HepG2 (cell line): ENCODE results near the gene SYNE2. TPM values are rescaled to one million over a fixed set of nuclear protein-coding genes. Genes with fewer than 3 reads are reported as not detected.

Experiments
- ARID3A ChIP-seq: IDR thresholded peaks from 2 replicates; pipeline ENCODE4 v1.6.1; 2012; ENCODE audit warnings: low read depth, low read length, improper control_type of control experiment
- ARNT2 ChIP-seq: sonication (generic); formaldehyde crosslinking; IDR thresholded peaks from 2 replicates; pipeline ENCODE4 v1.8.0; 2022; ENCODE audit warnings: mild to moderate bottlenecking, low read depth, missing genetic modification reagents, moderate library complexity
- BATF2 ChIP-seq: sonication (generic); formaldehyde crosslinking; IDR thresholded peaks from 2 replicates; pipeline ENCODE4 v1.8.0; 2022; ENCODE audit warnings: mild to moderate bottlenecking, missing genetic modification reagents, moderate library complexity
- BCL6 ChIP-seq: IDR thresholded peaks from 2 replicates; pipeline ENCODE4 v1.6.1; 2016; ENCODE audit warnings: missing genetic modification reagents, missing compliant biosample characterization
- CREBL2 ChIP-seq: sonication (generic); formaldehyde crosslinking; IDR thresholded peaks from 2 replicates; pipeline ENCODE4 v1.8.1; 2023; ENCODE audit warnings: missing genetic modification reagents, mild to moderate bottlenecking, borderline replicate concordance
- DDIT3 ChIP-seq: sonication (generic); formaldehyde crosslinking; IDR thresholded peaks from 2 replicates; pipeline ENCODE4 v1.4.0; 2020; ENCODE audit warnings: mild to moderate bottlenecking, missing genetic modification reagents
- ESRRA ChIP-seq: sonication (generic); formaldehyde crosslinking; IDR thresholded peaks from 2 replicates; pipeline ENCODE4 v1.5.1; 2020; ENCODE audit warnings: mild to moderate bottlenecking, low read depth, missing genetic modification reagents
- HIVEP1 ChIP-seq: sonication (generic); formaldehyde crosslinking; IDR thresholded peaks from 2 replicates; pipeline ENCODE4 v1.4.0; 2020; ENCODE audit warnings: mild to moderate bottlenecking, missing genetic modification reagents
- HNF4A ChIP-seq: sonication (generic); formaldehyde crosslinking; IDR thresholded peaks from 2 replicates; pipeline ENCODE4 v1.4.0; 2020; ENCODE audit warnings: missing genetic modification reagents
- PAF1 ChIP-seq: IDR thresholded peaks from 2 replicates; pipeline ENCODE4 v1.6.1; 2016; ENCODE audit warnings: missing genetic modification reagents, missing compliant biosample characterization
- STAT5B ChIP-seq: sonication (generic); formaldehyde crosslinking; IDR thresholded peaks from 2 replicates; pipeline ENCODE4 v1.4.0; 2020; ENCODE audit warnings: missing genetic modification reagents
- ZEB1 ChIP-seq: IDR thresholded peaks from 2 replicates; pipeline ENCODE4 v1.6.1; 2012; ENCODE audit warnings: mild to moderate bottlenecking, low read depth, inconsistent platforms; ENCODE audit not compliant: insufficient replicate concordance
- ZFY ChIP-seq: sonication (generic); formaldehyde crosslinking; IDR thresholded peaks from 2 replicates; pipeline ENCODE4 v1.4.0; 2020; ENCODE audit warnings: missing genetic modification reagents
- ZGPAT ChIP-seq: IDR thresholded peaks from 2 replicates; pipeline ENCODE4 v1.6.1; 2016; ENCODE audit warnings: mild to moderate bottlenecking
- ZNF138 ChIP-seq: sonication (generic); formaldehyde crosslinking; IDR thresholded peaks from 2 replicates; pipeline ENCODE4 v1.5.0; 2020; ENCODE audit warnings: mild to moderate bottlenecking, low read depth, missing genetic modification reagents
- ZNF264 ChIP-seq: sonication (generic); formaldehyde crosslinking; IDR thresholded peaks from 2 replicates; pipeline ENCODE4 v1.4.0; 2020; ENCODE audit warnings: missing genetic modification reagents
- ZNF746 ChIP-seq: sonication (generic); formaldehyde crosslinking; IDR thresholded peaks from 2 replicates; pipeline ENCODE4 v1.8.0; 2022; ENCODE audit warnings: mild to moderate bottlenecking, missing genetic modification reagents
- ZNF773 ChIP-seq: sonication (generic); formaldehyde crosslinking; IDR thresholded peaks from 2 replicates; pipeline ENCODE4 v1.4.0; 2020; ENCODE audit warnings: missing genetic modification reagents, borderline replicate concordance
- ZSCAN9 ChIP-seq: IDR thresholded peaks from 2 replicates; pipeline ENCODE4 v1.6.1; 2016; ENCODE audit warnings: borderline replicate concordance
- polyA plus RNA-seq, 8 experiments: library from polyadenylated mRNA; depleted of rRNA in 3 of 8; stranded (reverse) in 7 of 8; unstranded in 1 of 8; fragments of >200 nt; fragmentation: Illumina TruSeq in 4 of 8; extraction: Trizol in 4 of 8; gene quantifications; 2 replicates each; pipeline versions ENCODE4 v1.2.1 to v1.2.3, GENCODE V29; 2011 to 2016; ENCODE audit warnings: low read depth in 4 of 8, missing spikeins in 1 of 8, mixed read lengths in 1 of 8; ENCODE audit not compliant: insufficient read depth in 1 of 8
- total RNA-seq, 5 experiments: library from RNA; depleted of rRNA; stranded (reverse); fragments of >200 nt; fragmentation: Illumina TruSeq; extraction: Trizol; gene quantifications; 2 replicates each; pipeline ENCODE4 v1.2.3, GENCODE V29; 2016; ENCODE audit warnings: low read depth in 1 of 5
- TF ChIP-seq, protein P1 (sequence below): sonication (generic); formaldehyde crosslinking; IDR thresholded peaks from 2 replicates; pipeline ENCODE4 v1.4.0; 2020; ENCODE audit warnings: mild to moderate bottlenecking, missing genetic modification reagents
- TF ChIP-seq, protein P2 (sequence below): sonication (generic); formaldehyde crosslinking; IDR thresholded peaks from 2 replicates; pipeline ENCODE4 v1.8.0; 2022; ENCODE audit warnings: mild to moderate bottlenecking, missing genetic modification reagents; ENCODE audit not compliant: insufficient replicate concordance

The SYNE2 gene
- total and polyA plus RNA-seq, 2 of the 13 experiments (the other 11 are each of a cell fraction or from before 2014, with no cell fraction given): 6.2 to 13.3 TPM

DNA sequence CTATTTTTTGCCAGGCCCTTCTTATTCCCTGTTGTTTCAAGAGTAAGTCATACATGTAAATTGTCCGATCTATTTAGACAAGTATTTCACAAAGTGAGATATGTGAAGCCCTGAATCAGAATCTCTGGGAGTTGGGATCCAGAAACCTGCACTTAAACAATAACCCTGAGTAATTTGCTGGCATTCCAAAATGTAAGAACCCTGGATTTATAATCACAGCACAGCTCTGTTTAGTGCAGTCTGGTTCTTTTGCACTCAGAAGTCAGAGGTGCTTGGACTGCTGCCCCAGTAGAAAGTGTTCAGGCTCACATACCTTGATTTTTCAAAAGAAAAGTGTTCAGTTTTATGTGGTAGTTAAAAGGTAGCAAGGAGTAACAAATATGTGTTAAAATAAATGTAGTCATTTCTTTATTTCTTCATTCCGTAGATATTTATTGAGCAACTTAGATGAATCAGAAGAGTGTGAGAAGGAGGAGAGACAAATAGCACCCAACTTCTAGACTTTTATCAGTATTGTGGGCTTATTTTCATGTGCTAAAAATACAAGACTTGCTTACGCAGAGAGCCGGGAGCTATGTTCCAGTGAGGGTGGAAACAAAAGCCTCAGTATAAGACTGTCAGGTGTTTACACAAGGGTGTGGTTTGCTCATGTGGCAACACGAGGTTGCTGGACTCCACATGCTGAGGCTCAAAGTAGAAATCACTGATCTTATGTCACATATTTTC, 70.1 kb downstream of the SYNE2 start (continued):
- TF ChIP-seq, protein P1, sequence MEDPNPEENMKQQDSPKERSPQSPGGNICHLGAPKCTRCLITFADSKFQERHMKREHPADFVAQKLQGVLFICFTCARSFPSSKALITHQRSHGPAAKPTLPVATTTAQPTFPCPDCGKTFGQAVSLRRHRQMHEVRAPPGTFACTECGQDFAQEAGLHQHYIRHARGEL (CRISPR knock-in tag): no peak
- TF ChIP-seq, protein P2, sequence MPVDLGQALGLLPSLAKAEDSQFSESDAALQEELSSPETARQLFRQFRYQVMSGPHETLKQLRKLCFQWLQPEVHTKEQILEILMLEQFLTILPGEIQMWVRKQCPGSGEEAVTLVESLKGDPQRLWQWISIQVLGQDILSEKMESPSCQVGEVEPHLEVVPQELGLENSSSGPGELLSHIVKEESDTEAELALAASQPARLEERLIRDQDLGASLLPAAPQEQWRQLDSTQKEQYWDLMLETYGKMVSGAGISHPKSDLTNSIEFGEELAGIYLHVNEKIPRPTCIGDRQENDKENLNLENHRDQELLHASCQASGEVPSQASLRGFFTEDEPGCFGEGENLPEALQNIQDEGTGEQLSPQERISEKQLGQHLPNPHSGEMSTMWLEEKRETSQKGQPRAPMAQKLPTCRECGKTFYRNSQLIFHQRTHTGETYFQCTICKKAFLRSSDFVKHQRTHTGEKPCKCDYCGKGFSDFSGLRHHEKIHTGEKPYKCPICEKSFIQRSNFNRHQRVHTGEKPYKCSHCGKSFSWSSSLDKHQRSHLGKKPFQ: no peak
- TF ChIP-seq ZNF746 (CRISPR knock-in tag) (no peak), ESRRA (CRISPR knock-in tag) (no peak), BCL6 (CRISPR knock-in tag) (no peak), ZNF138 (no peak), STAT5B (CRISPR knock-in tag) (no peak), BATF2 (no peak), DDIT3 (CRISPR knock-in tag) (no peak), ZNF773 (CRISPR knock-in tag) (no peak), ZSCAN9 (no peak), PAF1 (CRISPR knock-in tag) (no peak), HIVEP1 (CRISPR knock-in tag) (no peak), ZGPAT (peak; percentile 29; the same call in 1 of the 2 replicates), ZFY (CRISPR knock-in tag) (no peak), ARNT2 (CRISPR knock-in tag) (no peak), ZEB1 (no peak), ARID3A (no peak), CREBL2 (no peak), ZNF264 (CRISPR knock-in tag) (no peak), HNF4A (CRISPR knock-in tag) (peak; percentile 39)
